ENCODE results near the gene RBM33. TPM values are rescaled to one million over a fixed set of nuclear protein-coding genes. Genes with fewer than 3 reads are reported as not detected.
A peak's percentile ranks its signal among the peaks of the same experiment; 100 is the strongest.

RBM33 gene
- total and polyA plus RNA-seq, 9 of the 15 experiments (the other 6 are each of a cell fraction or from before 2014, with no cell fraction given), result 4.4 to 80.7 (median 27.3) TPM

DNA sequence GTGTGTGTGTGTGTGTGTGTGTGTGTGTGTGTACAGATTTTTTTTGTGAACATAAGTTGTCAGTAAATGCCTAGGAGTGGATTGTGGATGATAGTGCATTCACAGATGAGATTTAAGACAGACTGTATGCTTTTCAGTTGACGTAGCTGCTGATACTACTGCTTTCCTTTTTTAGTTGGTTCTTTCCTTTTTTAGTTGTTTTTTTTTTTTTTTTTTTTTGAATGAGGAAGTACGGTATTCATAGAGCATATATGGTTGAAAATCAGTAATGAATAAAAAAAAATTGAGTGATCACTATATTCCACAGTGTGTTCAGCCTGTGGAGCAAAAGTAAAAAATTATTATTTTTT is 80.5 kb downstream of the RBM33 start:
- H3K27ac ChIP-seq (ENCODE audit: extremely low read depth, low read depth, low read length), result no peak overlapping the region
- H3K4me1 ChIP-seq (replicated peaks in 1 of 2; ENCODE audit: control insufficient read depth in 2 of 2, insufficient read depth in 2 of 2, low read length in 2 of 2), result peaks cover 0 to 3% of the 10 kb centered on the region in 2 experiments; a peak in 1 of 5 replicates
- no peaks in the 10 kb centered on the region for H3K27me3 ChIP-seq (ENCODE audit: control insufficient read depth in 2 of 2, insufficient read depth in 2 of 2, low read length in 2 of 2)
- intact Hi-C loops (cut with micrococcal nuclease) (no loop called here), in situ Hi-C loops (cut with MboI) (no loop called here)
- FAIRE-seq (no peak), DNase-seq (ENCODE audit: extremely low read depth in 1 of 4, low spot score in 3 of 4) (no peak), ATAC-seq (no peak)
- H3K9me3 ChIP-seq (replicated peaks; ENCODE audit: control insufficient read depth, insufficient read depth, low read depth, low read length), result no peaks in the 10 kb centered on the region
- H3K4me3 ChIP-seq, result no peak overlapping the region
- peaks cover 59% of the 10 kb centered on the region for H3K79me2 ChIP-seq (ENCODE audit: control insufficient read depth, insufficient read depth, low read length)
- TF ChIP-seq PCBP1 (IDR thresholded peaks at IDR 0.05; ENCODE audit: low read depth, low read length, poor library complexity, severe bottlenecking) (no peak), TFAM (CRISPR knock-in tag; conservative IDR thresholded peaks at IDR 0.05) (no peak), CBX5 (IDR thresholded peaks at IDR 0.05; ENCODE audit: borderline replicate concordance, low read depth) (no peak), SMARCA5 (IDR thresholded peaks at IDR 0.05) (0 out of 2 replicates have a peak, but pooled peaks have one; percentile 3), FOXJ3 (CRISPR knock-in tag; IDR thresholded peaks at IDR 0.05) (no peak)
- TF ChIP-seq, protein P1, sequence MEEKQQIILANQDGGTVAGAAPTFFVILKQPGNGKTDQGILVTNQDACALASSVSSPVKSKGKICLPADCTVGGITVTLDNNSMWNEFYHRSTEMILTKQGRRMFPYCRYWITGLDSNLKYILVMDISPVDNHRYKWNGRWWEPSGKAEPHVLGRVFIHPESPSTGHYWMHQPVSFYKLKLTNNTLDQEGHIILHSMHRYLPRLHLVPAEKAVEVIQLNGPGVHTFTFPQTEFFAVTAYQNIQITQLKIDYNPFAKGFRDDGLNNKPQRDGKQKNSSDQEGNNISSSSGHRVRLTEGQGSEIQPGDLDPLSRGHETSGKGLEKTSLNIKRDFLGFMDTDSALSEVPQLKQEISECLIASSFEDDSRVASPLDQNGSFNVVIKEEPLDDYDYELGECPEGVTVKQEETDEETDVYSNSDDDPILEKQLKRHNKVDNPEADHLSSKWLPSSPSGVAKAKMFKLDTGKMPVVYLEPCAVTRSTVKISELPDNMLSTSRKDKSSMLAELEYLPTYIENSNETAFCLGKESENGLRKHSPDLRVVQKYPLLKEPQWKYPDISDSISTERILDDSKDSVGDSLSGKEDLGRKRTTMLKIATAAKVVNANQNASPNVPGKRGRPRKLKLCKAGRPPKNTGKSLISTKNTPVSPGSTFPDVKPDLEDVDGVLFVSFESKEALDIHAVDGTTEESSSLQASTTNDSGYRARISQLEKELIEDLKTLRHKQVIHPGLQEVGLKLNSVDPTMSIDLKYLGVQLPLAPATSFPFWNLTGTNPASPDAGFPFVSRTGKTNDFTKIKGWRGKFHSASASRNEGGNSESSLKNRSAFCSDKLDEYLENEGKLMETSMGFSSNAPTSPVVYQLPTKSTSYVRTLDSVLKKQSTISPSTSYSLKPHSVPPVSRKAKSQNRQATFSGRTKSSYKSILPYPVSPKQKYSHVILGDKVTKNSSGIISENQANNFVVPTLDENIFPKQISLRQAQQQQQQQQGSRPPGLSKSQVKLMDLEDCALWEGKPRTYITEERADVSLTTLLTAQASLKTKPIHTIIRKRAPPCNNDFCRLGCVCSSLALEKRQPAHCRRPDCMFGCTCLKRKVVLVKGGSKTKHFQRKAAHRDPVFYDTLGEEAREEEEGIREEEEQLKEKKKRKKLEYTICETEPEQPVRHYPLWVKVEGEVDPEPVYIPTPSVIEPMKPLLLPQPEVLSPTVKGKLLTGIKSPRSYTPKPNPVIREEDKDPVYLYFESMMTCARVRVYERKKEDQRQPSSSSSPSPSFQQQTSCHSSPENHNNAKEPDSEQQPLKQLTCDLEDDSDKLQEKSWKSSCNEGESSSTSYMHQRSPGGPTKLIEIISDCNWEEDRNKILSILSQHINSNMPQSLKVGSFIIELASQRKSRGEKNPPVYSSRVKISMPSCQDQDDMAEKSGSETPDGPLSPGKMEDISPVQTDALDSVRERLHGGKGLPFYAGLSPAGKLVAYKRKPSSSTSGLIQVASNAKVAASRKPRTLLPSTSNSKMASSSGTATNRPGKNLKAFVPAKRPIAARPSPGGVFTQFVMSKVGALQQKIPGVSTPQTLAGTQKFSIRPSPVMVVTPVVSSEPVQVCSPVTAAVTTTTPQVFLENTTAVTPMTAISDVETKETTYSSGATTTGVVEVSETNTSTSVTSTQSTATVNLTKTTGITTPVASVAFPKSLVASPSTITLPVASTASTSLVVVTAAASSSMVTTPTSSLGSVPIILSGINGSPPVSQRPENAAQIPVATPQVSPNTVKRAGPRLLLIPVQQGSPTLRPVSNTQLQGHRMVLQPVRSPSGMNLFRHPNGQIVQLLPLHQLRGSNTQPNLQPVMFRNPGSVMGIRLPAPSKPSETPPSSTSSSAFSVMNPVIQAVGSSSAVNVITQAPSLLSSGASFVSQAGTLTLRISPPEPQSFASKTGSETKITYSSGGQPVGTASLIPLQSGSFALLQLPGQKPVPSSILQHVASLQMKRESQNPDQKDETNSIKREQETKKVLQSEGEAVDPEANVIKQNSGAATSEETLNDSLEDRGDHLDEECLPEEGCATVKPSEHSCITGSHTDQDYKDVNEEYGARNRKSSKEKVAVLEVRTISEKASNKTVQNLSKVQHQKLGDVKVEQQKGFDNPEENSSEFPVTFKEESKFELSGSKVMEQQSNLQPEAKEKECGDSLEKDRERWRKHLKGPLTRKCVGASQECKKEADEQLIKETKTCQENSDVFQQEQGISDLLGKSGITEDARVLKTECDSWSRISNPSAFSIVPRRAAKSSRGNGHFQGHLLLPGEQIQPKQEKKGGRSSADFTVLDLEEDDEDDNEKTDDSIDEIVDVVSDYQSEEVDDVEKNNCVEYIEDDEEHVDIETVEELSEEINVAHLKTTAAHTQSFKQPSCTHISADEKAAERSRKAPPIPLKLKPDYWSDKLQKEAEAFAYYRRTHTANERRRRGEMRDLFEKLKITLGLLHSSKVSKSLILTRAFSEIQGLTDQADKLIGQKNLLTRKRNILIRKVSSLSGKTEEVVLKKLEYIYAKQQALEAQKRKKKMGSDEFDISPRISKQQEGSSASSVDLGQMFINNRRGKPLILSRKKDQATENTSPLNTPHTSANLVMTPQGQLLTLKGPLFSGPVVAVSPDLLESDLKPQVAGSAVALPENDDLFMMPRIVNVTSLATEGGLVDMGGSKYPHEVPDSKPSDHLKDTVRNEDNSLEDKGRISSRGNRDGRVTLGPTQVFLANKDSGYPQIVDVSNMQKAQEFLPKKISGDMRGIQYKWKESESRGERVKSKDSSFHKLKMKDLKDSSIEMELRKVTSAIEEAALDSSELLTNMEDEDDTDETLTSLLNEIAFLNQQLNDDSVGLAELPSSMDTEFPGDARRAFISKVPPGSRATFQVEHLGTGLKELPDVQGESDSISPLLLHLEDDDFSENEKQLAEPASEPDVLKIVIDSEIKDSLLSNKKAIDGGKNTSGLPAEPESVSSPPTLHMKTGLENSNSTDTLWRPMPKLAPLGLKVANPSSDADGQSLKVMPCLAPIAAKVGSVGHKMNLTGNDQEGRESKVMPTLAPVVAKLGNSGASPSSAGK (IDR thresholded peaks at IDR 0.05), result no peak
- ChIA-PET CTCF (ENCODE audit: low intra/inter-chr PET ratio) (no interaction called here), POLR2A (no interaction called here)
- no peak overlapping the region for H2AFZ ChIP-seq (ENCODE audit: low read depth, low read length)
- no peak overlapping the region for H3K9ac ChIP-seq (ENCODE audit: insufficient read depth in 1 of 2, low read depth in 2 of 2, low read length in 2 of 2)
- H4K20me1 ChIP-seq (replicated peaks; ENCODE audit: control insufficient read depth, insufficient read depth, low read length), result no peaks in the 10 kb centered on the region; the same call in 1 of the 2 replicates
- no peaks in the 10 kb centered on the region for H3K9me1 ChIP-seq (ENCODE audit: control insufficient read depth, insufficient read depth, low read length)
- WGBS (ENCODE audit: insufficient coverage, low coverage, missing lambda C conversion rate), result 97% methylated on average over 2 of the region's 2 CpGs
- H3K4me2 ChIP-seq (ENCODE audit: insufficient read depth, low read length), result no peak overlapping the region
- BruUV-seq (replicated peaks), result no TSS peak
- H3K36me3 ChIP-seq (ENCODE audit: control insufficient read depth, insufficient read depth, low read length), result peaks cover 78% of the 10 kb centered on the region

All from K562 (cell line).